Fibroblast of lung (primary cell): ENCODE data around the gene PRKAR1B.

ENCODE experiments used
- EZH2 ChIP-seq: IDR thresholded peaks from 2 replicates; pipeline ENCODE4 v1.5.1; 2012; ENCODE audit warnings: low read length, control low read depth, mild to moderate bottlenecking; ENCODE audit errors: missing control alignments
- TF ChIP-seq, protein P1 (sequence below), 2 donors: IDR thresholded peaks in 1 of 2; conservative IDR thresholded peaks in 1 of 2; 1 replicate in 1 of 2; 2 replicates in 1 of 2; pipeline ENCODE4 v1.5.1; 2011 to 2012; ENCODE audit warnings: low read length in 2 of 2, control low read depth in 1 of 2, inconsistent platforms in 1 of 2, low read depth in 1 of 2, mild to moderate bottlenecking in 1 of 2

DNA sequence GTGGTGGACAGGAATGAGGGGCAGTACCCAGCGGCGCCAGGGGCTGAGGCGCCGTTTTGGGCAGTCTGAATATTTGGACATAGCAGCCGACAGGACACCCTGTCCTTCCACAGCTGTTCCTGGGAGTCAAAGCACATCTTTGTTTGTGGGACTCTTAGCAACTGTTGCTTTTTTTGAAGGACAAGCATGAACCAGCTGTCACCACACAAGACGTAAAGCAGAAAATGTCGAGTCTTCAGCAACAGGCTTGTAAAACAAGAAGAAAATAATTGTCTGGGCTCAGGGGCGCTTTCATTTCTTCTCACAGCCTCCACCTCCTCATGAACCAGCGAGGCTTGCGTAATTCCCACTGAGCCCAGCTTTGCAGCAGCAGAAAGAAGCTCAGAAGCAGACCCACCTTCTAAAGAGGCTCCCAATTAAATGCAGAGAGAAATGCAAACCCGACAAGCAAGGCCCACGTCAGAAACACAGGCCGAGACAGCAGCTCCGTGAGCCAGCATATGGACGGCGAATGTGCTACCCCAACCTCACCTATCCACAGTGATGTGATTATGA lies 69.4 kb downstream of the PRKAR1B start:
- TF ChIP-seq, protein P1, sequence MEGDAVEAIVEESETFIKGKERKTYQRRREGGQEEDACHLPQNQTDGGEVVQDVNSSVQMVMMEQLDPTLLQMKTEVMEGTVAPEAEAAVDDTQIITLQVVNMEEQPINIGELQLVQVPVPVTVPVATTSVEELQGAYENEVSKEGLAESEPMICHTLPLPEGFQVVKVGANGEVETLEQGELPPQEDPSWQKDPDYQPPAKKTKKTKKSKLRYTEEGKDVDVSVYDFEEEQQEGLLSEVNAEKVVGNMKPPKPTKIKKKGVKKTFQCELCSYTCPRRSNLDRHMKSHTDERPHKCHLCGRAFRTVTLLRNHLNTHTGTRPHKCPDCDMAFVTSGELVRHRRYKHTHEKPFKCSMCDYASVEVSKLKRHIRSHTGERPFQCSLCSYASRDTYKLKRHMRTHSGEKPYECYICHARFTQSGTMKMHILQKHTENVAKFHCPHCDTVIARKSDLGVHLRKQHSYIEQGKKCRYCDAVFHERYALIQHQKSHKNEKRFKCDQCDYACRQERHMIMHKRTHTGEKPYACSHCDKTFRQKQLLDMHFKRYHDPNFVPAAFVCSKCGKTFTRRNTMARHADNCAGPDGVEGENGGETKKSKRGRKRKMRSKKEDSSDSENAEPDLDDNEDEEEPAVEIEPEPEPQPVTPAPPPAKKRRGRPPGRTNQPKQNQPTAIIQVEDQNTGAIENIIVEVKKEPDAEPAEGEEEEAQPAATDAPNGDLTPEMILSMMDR (conservative IDR thresholded peaks at IDR 0.05 in 1 of 2, IDR thresholded peaks at IDR 0.05 in 1 of 2; ENCODE audit: low read depth in 1 of 2, low read length in 2 of 2), result no peak
- no peak for TF ChIP-seq EZH2
